GM19035 (cell line): ENCODE results near the gene HERC2.
"Not testable (repeated sequence)": the region's sequence is repeated elsewhere in the genome, so short reads cannot be mapped to it uniquely, and the experiment has no call there.

ENCODE experiments used
- ATAC-seq: cut with Tn5 transposase; IDR thresholded peaks from one replicate; pipeline ENCODE4 v1.9.1; 2021; ENCODE audit not compliant: unreplicated experiment

Gene HERC2, protein sequence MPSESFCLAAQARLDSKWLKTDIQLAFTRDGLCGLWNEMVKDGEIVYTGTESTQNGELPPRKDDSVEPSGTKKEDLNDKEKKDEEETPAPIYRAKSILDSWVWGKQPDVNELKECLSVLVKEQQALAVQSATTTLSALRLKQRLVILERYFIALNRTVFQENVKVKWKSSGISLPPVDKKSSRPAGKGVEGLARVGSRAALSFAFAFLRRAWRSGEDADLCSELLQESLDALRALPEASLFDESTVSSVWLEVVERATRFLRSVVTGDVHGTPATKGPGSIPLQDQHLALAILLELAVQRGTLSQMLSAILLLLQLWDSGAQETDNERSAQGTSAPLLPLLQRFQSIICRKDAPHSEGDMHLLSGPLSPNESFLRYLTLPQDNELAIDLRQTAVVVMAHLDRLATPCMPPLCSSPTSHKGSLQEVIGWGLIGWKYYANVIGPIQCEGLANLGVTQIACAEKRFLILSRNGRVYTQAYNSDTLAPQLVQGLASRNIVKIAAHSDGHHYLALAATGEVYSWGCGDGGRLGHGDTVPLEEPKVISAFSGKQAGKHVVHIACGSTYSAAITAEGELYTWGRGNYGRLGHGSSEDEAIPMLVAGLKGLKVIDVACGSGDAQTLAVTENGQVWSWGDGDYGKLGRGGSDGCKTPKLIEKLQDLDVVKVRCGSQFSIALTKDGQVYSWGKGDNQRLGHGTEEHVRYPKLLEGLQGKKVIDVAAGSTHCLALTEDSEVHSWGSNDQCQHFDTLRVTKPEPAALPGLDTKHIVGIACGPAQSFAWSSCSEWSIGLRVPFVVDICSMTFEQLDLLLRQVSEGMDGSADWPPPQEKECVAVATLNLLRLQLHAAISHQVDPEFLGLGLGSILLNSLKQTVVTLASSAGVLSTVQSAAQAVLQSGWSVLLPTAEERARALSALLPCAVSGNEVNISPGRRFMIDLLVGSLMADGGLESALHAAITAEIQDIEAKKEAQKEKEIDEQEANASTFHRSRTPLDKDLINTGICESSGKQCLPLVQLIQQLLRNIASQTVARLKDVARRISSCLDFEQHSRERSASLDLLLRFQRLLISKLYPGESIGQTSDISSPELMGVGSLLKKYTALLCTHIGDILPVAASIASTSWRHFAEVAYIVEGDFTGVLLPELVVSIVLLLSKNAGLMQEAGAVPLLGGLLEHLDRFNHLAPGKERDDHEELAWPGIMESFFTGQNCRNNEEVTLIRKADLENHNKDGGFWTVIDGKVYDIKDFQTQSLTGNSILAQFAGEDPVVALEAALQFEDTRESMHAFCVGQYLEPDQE (N-terminal part only)

DNA sequence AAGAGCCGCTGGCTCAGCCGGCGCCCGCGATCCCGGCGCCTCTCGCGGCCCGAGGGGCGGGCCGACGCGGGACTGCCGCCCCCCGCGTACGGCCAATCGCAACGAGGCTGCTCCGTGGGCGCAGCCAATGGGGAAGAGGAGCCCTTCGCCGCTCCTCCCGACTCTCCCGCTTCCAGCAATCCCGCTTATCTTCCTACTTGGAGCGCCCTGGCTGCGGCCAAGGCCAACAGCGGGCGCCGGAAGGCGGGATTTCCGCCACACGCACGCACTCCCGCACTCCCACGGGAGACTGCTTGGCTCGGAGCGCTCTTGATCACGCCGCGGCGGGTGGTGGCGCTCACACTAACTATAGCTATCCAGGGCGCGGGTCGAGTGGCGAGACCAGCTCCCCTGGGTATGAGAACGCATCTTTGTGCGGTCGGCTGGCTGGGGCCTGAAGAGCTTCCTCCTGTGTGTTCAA is at the start of gene HERC2:
Gene HERC2 (minus strand): TSS at position 51 of the 460 bp plus-strand sequence. CDS start 746 bp downstream, outside the sequence.
- not testable (repeated sequence) for ATAC-seq

GRCh38 chr15:28365502-28365901 is 43.5 kb upstream of the HERC2 start:
- ATAC-seq, result not testable (repeated sequence)

GRCh38 chr15:28357984-28358383 is 36.0 kb upstream of the HERC2 start, which contains the start of gene GOLGA6L24:
TSS of gene GOLGA6L24 (minus strand) at chr15:28358084. CDS start at chr15:28358023, 61 bp downstream.
- not testable (repeated sequence) for ATAC-seq

- ATAC-seq, result not testable (repeated sequence)
Observed at GRCh38 chr15:28321358-28322078, 461 bp downstream of the HERC2 start.

DNA sequence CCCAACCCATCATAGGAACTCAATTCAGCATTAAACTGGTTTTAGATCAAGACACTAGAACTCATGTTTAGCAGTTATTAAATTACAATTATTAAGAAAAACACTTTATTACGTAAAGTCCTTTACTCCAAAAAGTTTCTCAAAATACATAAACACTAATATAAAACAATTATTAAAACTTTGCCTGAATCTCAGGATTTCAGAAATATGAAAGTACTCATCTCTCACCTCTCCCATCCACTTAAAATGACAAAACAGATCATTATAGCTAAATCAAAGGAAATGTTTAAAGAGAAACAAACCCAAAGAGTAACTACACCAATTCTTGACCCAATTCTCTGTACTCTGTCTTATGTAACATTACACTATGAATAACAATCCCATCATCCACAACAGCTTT is 2.3 kb downstream of the HERC2 start:
- not testable (repeated sequence) for ATAC-seq

DNA sequence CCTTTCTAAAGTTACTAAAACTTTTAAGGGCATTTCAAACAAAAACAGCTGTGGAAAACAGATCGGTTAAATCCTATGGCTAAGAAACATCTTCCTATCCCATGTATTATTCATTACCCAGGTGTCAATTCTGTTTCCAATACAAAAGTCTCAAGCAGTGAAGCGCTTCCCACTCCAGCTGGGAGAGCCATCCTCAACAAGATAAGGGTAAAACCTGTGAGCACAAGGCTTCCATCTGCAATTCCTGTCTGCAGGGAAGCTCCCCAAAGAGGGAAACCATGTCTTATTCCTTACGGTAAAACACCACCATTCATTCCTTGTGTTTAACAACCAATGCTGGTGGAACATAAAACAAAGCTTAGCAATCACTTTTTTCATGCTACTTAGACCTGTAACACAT is 3.2 kb downstream of the HERC2 start:
- not testable (repeated sequence) for ATAC-seq

- not testable (repeated sequence) for ATAC-seq
Observed at GRCh38 chr15:28318122-28318521, 3.9 kb downstream of the HERC2 start.

DNA sequence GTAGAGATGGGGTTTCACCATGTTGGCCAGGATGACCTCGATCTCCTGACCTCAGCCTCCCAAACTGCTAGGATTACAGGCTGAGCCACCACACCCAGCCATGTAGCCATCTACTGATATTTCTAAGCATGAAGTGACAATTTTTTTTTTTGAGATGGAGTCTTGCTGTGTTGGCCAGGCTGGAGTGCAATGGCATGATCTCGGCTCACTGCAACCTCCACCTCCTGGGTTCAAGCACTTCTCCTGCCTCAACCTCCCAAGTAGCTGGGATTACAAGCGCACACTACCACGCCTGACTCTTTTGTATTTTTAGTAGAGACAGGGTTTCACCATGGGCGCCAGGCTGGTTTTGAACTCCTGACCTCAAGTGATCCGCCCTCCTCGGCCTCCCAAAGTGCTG is 5.0 kb downstream of the HERC2 start:
- not testable (repeated sequence) for ATAC-seq

DNA sequence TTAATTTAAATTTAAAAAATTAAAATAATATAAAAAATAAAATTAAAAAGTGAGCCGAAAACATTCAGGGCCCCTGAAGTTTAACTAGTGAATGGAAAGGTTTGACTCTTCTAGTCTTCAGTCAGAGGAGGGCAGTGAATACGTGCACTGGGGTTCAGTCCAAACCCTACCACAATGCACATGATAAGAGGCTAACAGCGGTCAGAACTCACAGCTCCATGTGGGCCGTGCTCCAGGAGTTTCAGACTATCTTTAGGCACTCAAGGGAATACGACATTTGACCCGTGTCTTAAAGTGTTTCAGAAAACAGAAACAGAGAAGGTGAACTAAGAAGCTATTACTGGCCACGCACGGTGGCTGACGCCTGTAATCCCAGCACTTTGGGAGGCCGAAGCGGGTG is 11.5 kb downstream of the HERC2 start:
- ATAC-seq, result not testable (repeated sequence)

- not testable (repeated sequence) for ATAC-seq
Observed at GRCh38 chr15:28308718-28309117, 13.3 kb downstream of the HERC2 start.

GRCh38 chr15:28305700-28306099 is 16.3 kb downstream of the HERC2 start:
- not testable (repeated sequence) for ATAC-seq

DNA sequence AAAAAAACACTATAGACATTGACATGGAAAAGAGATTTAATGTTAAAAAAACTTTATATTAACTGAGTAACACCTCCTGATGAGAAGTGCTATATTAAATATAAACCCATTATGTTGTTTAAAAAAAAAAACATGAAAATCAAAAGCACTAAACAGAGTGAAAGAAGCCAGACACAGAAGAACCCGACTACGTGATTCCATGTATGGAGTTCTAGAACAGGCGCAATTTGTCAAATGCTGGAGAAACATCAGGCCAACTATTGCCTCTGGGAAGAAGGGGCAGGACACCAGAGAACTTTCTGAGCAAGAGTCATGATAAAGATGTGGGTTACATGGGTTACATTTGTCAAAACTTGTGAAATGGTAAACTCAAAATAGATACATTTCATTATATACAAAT is 24.5 kb downstream of the HERC2 start:
- ATAC-seq, result not testable (repeated sequence)

DNA sequence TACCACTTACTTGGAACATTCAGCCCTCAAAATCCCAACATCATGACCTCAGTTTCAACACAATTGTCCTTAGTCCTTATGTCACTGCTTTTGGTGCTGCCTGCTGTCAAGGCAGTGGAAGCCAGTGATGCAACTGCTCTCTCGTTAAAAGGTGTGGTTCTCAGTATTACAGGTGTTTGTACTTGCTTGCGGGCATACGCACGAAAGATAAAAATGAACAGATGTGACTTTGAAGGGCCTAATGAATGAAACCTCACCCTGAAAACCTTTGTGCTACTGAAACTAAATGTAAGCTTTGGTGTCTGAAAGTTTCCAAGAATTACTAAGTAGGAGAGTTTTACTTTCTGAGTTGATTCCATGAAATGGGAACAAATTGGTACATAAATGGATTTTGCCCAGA is 25.2 kb downstream of the HERC2 start:
- not testable (repeated sequence) for ATAC-seq

DNA sequence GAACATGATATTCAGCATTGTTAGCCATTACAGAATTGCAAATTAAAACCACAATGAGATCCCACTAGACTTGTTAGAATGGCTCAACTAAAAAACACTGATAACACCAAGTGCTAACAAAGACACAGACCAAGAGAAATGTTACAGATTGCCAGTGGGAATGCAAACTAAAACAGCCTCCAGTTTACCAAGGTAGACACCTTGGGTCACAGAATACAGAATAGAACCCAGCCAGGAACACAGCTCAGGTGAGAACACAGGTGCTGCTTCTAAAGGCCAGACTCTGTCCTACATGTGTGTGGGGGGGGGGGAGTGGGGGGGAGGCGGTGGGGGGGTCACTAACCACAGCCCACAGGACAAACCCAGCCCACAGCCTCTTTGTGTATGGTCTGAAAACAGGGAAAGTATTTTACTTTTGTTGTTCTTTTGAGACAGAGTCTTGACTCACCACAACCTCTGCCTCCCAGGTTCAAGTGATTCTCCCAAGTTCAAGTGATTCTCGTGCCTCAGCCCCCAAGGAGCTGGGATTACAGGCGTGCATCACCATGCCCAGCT is 26.9 kb downstream of the HERC2 start:
- ATAC-seq, result not testable (repeated sequence)

DNA sequence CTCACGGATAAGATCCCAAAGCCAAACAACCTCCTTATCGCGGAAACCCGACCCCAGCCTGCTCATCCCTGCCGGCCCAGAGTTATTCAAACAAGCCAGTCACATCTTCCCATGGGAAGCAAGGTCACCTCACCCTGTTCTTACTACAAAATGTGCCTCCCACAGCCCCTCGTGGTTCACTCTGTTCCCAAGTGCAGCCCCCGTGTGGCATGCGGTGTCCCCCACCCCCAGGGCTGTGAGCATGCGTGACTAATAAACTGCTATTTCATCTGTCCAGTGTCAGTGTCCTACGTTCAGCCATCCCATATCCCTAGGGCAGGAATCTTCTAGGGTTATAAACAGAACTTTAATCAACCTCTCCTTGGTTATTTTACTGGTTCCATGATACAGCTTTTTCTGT is 27.4 kb downstream of the HERC2 start:
- not testable (repeated sequence) for ATAC-seq

DNA sequence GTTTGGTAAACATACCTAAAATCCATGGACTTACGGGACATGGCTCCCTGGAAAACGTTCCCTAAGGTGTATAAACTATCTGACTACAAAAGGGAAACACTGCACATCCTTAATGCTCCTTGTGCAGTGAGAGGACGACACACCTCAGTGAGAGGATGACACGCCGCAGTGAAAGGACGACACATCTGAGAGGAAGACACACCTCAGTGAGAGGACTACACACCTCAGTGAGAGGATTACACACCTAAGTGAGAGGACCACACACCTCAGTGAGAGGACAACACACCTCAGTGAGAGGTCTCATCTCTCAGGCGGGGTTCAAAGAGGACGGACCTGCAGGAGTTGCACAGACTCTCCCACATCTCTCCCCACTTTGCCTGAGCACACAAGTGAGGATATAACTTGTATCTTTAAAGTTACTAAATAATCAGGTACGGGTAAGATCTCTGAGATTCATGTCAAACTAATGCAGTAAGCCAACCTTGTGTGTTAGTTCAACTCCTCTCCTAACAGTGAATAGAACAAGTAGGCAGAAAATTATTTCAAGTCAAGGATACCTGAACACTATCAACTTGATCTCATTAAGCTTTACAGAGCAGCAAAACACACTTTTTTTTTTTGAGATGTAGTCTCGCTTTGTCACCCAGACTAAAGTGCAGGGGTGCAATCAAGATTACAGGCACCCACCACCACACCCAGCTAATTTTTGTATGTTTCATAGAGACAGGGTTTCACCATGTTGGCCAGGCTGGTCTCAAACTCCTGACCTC is 32.1 kb downstream of the HERC2 start:
- peak; percentile 10 for ATAC-seq

DNA sequence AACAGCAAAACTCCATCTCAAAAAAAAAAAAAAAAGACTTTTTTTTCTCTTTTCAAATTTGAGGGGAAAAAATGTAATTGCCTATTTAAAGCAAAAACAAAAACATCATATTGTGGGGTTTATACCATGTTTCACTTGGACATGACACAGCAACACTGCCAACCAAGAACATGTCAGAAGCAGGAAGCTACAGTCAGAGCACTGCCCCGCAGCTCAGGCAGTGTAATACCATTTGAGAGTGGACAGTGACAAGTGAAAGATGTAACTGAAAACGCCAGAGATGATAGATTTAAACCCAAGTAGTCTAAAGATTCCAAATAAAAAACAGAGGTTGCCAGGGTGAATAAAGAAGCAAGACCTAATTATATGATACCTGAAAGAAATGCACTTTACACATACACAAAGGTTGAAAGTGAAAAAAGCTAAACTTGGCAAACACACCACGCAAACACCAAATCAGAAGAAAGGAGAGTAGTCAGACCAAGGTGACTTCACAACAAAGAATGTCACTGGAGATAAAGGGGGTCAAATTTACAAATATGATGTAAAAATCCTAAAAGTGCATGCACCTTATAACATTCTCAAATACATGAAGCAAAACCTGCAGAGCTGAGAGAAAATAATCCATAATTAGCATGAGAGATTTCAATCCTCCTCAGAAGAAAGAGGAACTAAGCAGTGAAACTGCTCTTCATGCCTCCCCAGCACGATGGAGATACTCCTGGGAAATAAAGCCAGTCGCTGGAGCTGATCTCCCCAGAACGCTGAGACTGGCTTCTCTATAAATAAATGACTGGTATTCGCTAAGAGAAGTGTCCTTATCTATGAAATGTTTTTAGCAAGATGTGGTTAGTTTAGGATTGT is 32.9 kb downstream of the HERC2 start:
- peak; percentile 70 for ATAC-seq

GRCh38 chr15:28286659-28287058 is 35.3 kb downstream of the HERC2 start:
- not testable (repeated sequence) for ATAC-seq
